ENCODE results near the gene ADGRF5.

DNA sequence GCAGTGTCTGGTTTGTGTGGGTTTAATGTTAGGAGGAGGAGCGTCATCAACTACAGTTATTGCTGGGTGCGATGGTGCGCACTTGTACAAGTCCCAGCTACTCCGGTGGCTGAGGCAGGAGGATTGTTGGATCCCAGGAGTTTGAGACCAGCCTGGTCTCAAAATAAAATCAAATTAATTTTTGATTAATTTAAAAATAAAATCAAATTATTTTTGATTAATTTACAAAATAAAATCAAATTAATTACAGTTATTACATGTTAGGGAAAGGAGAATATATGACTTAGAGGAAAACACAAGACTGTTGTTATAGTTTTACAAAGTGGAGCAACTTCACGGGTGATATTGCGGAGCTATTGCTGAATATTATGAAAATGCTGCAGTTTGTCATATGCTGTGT, 34.7 kb upstream of the ADGRF5 start:
- TF ChIP-seq POLR2AphosphoS5 (IDR thresholded peaks at IDR 0.05) = no peak
- no peak for TF ChIP-seq POLR2A (IDR thresholded peaks at IDR 0.05)
- TF ChIP-seq, protein P1, sequence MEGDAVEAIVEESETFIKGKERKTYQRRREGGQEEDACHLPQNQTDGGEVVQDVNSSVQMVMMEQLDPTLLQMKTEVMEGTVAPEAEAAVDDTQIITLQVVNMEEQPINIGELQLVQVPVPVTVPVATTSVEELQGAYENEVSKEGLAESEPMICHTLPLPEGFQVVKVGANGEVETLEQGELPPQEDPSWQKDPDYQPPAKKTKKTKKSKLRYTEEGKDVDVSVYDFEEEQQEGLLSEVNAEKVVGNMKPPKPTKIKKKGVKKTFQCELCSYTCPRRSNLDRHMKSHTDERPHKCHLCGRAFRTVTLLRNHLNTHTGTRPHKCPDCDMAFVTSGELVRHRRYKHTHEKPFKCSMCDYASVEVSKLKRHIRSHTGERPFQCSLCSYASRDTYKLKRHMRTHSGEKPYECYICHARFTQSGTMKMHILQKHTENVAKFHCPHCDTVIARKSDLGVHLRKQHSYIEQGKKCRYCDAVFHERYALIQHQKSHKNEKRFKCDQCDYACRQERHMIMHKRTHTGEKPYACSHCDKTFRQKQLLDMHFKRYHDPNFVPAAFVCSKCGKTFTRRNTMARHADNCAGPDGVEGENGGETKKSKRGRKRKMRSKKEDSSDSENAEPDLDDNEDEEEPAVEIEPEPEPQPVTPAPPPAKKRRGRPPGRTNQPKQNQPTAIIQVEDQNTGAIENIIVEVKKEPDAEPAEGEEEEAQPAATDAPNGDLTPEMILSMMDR (IDR thresholded peaks at IDR 0.05) = no peak
- no peak for TF ChIP-seq EP300 (IDR thresholded peaks at IDR 0.05)

All from sigmoid colon (tissue), 4 donors.